Adrenal gland (tissue), 5 donors: ENCODE results near the gene GRAPL.
"Not testable (repeated sequence)": the region's sequence is repeated elsewhere in the genome, so short reads cannot be mapped to it uniquely, and the experiment has no call there.

Source experiments
- CTCF ChIP-seq, 6 experiments: fragments of 450-650 bp in 4 of 6; fragments of 200-600 bp in 2 of 6; sonication (generic) in 1 of 6; IDR thresholded peaks; 1 replicate in 5 of 6; 2 replicates in 1 of 6; pipeline versions ENCODE4 v1.5.1 to v1.8.0; 2016 to 2021; ENCODE audit warnings: antibody characterized with exemption in 6 of 6, mild to moderate bottlenecking in 2 of 6, moderate library complexity in 1 of 6
- POLR2A ChIP-seq, 2 donors: fragments of 450-650 bp; IDR thresholded peaks; one replicate each; pipeline ENCODE4 v1.6.1; 2017; ENCODE audit warnings: antibody characterized with exemption in 2 of 2, mild to moderate bottlenecking in 2 of 2, moderate library complexity in 1 of 2
- donor health status: DM: no; HTN: no; CAD: no.

GRCh38 chr17:19136605-19137004 is 9.2 kb downstream of the GRAPL start:
- not testable (repeated sequence) for TF ChIP-seq CTCF, POLR2A (IDR thresholded peaks at IDR 0.05)
